IPS-18c (cell line): Measurements from ENCODE around the gene HYLS1.
"Not testable (repeated sequence)": the region's sequence is repeated elsewhere in the genome, so short reads cannot be mapped to it uniquely, and the experiment has no call there.

Source experiments
- H3K4me3 ChIP-seq: 2 replicates; pipeline ENCODE4 v1.7.0; 2013; ENCODE audit warnings: low read depth, mild to moderate bottlenecking, low read length, moderate library complexity; ENCODE audit not compliant: insufficient read depth
- H3K9me3 ChIP-seq: one replicate; pipeline ENCODE4 v1.6.1; 2013; ENCODE audit warnings: mild to moderate bottlenecking, low read length, moderate library complexity; ENCODE audit not compliant: control insufficient read depth, insufficient read depth

HYLS1 gene

GRCh38 chr11:125887373-125888324, at the start of gene HYLS1:
TSS of gene HYLS1 (plus strand) at chr11:125887668. CDS start at chr11:125899369, 11,701 bp downstream.
- peaks cover 6% of the 10 kb centered on the region for H3K9me3 ChIP-seq
- H3K4me3 ChIP-seq = peak within 1 kb of the TSS; percentile 89

GRCh38 chr11:125842321-125842948, 45.0 kb upstream of the HYLS1 start:
- H3K9me3 ChIP-seq = no peaks in the 10 kb centered on the region
- H3K4me3 ChIP-seq = no peak overlapping the region

- Histone ChIP-seq H3K4me3 (no peak overlapping the region), H3K9me3 (no peaks in the 10 kb centered on the region)
These were observed 41.3 kb upstream of the HYLS1 start for GRCh38 chr11:125846188-125846587.

- H3K4me3 ChIP-seq, H3K9me3 ChIP-seq: not testable (repeated sequence)
These were observed 29.8 kb upstream of the HYLS1 start for GRCh38 chr11:125857670-125858069.

GRCh38 chr11:125862786-125863185, 24.7 kb upstream of the HYLS1 start:
- H3K4me3 ChIP-seq, H3K9me3 ChIP-seq: not testable (repeated sequence)

- not testable (repeated sequence) for H3K9me3 ChIP-seq, H3K4me3 ChIP-seq
These were observed 22.1 kb upstream of the HYLS1 start for GRCh38 chr11:125865354-125865753.

- Histone ChIP-seq H3K9me3 (no peaks in the 10 kb centered on the region), H3K4me3 (no peak overlapping the region)
These were observed 17.9 kb upstream of the HYLS1 start for GRCh38 chr11:125869521-125869920.

GRCh38 chr11:125871391-125872137, 15.9 kb upstream of the HYLS1 start:
- no peaks in the 10 kb centered on the region for H3K9me3 ChIP-seq
- no peak overlapping the region for H3K4me3 ChIP-seq

GRCh38 chr11:125872138-125872491, 15.4 kb upstream of the HYLS1 start:
- Histone ChIP-seq H3K9me3 (no peaks in the 10 kb centered on the region), H3K4me3 (no peak overlapping the region)

GRCh38 chr11:125873881-125874555, 13.4 kb upstream of the HYLS1 start:
- Histone ChIP-seq H3K9me3 (no peaks in the 10 kb centered on the region), H3K4me3 (no peak overlapping the region; the same call in 1 of the 2 replicates)

GRCh38 chr11:125874556-125875124, 12.8 kb upstream of the HYLS1 start:
- Histone ChIP-seq H3K9me3 (no peaks in the 10 kb centered on the region), H3K4me3 (no peak overlapping the region)

GRCh38 chr11:125881291-125881690, 6.2 kb upstream of the HYLS1 start:
- Histone ChIP-seq H3K9me3 (no peaks in the 10 kb centered on the region), H3K4me3 (no peak overlapping the region)

GRCh38 chr11:125883375-125883774, 4.1 kb upstream of the HYLS1 start:
- Histone ChIP-seq H3K4me3 (no peak overlapping the region), H3K9me3 (peaks cover 6% of the 10 kb centered on the region)

GRCh38 chr11:125886997-125887372, 483 bp upstream of the HYLS1 start:
- H3K9me3 ChIP-seq = peaks cover 6% of the 10 kb centered on the region
- H3K4me3 ChIP-seq = peak overlapping the region; percentile 89

- Histone ChIP-seq H3K4me3 (no peak overlapping the region), H3K9me3 (peaks cover 6% of the 10 kb centered on the region)
These were observed 3.1 kb downstream of the HYLS1 start for GRCh38 chr11:125890447-125891100.

GRCh38 chr11:125892071-125892470, 4.6 kb downstream of the HYLS1 start:
- no peak overlapping the region for H3K4me3 ChIP-seq
- peaks cover 2% of the 10 kb centered on the region for H3K9me3 ChIP-seq
